H1 (cell line): ENCODE measurements around the gene LLGL1. TPM values are rescaled to one million over a fixed set of nuclear protein-coding genes. Genes with fewer than 3 reads are reported as not detected.

Experiments
- EP300 ChIP-seq, 2 experiments: IDR thresholded peaks; 1 replicate in 1 of 2; 2 replicates in 1 of 2; pipeline ENCODE4 v1.6.1; 2011 to 2012; ENCODE audit warnings: low read depth in 2 of 2, low read length in 2 of 2, mild to moderate bottlenecking in 2 of 2, borderline replicate concordance in 1 of 2, inconsistent platforms in 1 of 2, moderate library complexity in 1 of 2
- polyA plus RNA-seq, 7 experiments: library from polyadenylated mRNA; depleted of rRNA in 3 of 7; stranded (reverse) in 5 of 7; unstranded in 2 of 7; fragments of >200 nt in 5 of 7; fragments of 200-250 nt in 2 of 7; gene quantifications; 1 replicate in 5 of 7; 2 replicates in 1 of 7; 4 replicates in 1 of 7; pipeline versions ENCODE4 v1.2.1 to v1.2.3, GENCODE V29; 2011 to 2013; ENCODE audit warnings: missing spikeins in 2 of 7, mixed read lengths in 2 of 7
- total RNA-seq: library from RNA; stranded (reverse); fragmentation: NEBNext Ultra II Directional; extraction: Animal tissue kit (Norgen Biotek cat#: 25700); gene quantifications from 2 replicates; pipeline ENCODE4 v1.2.1, GENCODE V29; 2021

LLGL1 gene
- total and polyA plus RNA-seq, 2 of the 8 experiments (the other 6 are each of a cell fraction or from before 2014, with no cell fraction given) = 71.3 to 107 TPM

DNA sequence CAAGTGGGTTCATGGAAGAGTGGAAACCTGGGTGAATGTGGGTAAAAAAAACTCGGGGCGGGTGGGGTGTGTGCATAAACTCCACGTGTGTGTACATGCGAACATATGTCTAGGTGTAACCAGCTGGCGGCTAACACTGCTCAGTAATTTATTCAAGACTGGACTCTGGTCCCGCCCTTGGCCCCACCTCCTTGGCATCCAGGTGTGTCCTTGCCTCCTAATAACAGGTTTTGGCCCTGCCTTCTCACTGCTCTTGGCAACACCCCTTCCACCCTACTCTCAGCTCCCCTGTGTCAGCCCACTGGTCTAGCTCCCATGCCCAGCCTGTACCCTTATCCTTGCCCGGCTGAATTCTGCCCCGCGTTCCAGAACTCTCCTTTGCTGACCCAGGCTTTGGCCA, 24.8 kb downstream of the LLGL1 start (continued):
- no peak for TF ChIP-seq EP300 (IDR thresholded peaks at IDR 0.05; ENCODE audit: borderline replicate concordance in 1 of 2, low read depth in 2 of 2, low read length in 2 of 2)
